ENCODE measurements around the gene TFAP2A.

The TFAP2A gene

DNA sequence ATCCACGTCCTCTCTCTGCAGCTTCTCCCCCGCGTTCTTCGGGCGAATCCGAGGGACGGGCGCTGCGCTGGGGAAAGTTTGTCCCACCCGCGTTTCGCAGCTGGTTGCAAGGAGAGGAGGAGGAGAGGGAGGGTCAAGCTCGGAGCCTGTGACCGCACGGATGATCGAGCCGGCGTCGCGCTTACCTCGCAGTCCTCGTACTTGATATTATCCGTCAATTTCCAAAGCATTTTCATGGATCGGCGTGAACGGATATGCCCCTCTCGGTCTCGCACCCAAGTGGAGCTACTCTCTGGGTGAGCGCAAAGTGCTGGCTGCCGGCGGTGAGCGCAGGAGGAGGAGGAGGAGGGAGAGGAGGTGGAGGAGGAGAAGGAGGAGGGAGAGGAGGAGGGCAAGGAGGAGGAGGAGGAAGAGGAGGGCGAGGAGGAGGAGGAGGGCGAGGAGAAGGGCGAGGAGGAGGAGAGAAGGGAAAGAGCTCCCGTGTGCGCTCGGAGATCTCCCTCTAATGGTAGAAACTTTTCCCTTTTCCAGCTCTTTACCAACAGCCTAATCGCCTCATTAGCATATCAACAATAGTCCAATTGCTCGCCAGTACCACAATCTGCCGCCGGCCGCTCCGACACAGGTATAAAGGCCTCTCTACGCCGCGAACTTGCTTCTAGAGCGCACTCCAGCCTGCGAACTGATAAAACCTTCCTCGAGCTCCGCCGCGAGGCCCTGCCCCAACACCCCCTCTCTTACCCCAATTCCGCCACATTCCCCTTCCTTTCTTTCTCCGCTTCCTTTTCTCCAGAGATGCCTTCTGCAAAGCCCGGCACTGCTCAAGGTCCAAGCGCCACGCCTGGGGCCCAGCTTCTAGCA, at the start of gene TFAP2A:
Gene TFAP2A, minus strand, starts transcription at position 319 of the 861 bp plus-strand sequence. Its CDS starts 83 bp downstream, at position 236.
- peak; percentile 42 for TF ChIP-seq CTCF (conservative IDR thresholded peaks at IDR 0.05)
- H3K27ac ChIP-seq = peak within 1 kb of the TSS; percentile 87

DNA sequence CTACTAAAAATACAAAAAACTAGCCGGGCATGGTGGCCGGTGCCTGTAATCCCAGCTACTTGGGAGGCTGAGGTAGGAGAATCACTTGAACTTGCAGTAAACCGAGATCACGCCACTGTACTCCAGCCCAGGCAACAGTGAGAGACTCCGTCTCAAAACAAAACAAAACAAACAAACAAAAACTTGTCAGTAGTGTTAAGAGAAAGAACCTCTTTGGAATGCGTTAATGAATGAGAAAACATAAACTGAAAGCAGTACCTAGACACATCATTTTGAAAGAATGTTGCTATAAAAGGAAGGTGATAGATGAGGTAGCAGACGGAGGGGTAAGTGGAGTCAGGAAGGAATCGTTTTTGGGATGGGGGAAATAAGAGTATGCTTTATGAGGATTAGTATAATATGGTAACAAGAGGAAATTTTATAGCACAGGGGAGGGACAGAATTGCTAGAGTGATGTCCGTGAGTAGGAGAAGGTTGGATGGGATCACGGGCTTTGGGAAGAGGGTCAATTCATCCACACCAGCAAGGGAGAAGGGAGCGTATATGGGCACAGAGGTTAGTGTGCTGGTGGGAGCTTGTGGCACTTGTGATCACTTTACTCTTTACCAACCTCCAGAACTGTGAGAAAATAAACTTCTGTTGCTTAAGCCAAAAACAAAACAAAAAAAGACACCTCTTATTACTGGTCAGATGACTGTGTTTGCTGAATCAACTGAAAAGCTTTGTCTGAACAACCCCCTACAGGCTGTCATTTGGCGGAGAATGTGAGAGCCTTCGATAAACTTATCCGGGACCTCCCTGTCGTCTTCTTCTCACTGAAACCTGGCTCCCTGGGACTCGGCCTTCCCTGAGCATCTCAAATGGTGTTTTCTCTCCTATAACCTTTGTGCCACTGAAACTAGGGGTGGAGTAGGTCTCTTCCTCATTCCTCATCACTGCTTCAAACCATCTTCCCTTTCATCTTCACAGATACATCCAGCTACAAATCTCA, 48.9 kb upstream of the TFAP2A start:
- no peak for TF ChIP-seq CTCF (conservative IDR thresholded peaks at IDR 0.05)
- no peak overlapping the region for H3K27ac ChIP-seq

DNA sequence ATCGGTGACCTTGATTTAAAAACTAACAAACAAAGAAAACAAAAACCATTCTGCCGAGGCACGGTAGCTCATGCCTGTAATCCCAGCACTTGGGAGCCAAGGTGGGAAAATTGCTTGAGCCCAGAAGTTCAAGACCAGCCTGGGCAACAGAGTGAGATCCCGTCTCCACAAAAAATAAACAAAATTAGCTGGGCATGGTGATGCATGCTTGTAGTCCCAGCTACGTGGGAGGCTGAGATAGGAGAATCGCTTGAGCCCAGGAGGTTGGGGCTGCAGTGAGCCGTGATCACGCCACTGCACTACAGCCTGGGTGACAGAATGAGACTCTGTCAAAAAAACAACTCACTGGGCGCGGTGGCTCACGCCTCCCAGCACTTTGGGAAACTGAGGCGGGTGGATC, 48.2 kb upstream of the TFAP2A start:
- H3K27ac ChIP-seq = no peak overlapping the region
- no peak for TF ChIP-seq CTCF (conservative IDR thresholded peaks at IDR 0.05)

DNA sequence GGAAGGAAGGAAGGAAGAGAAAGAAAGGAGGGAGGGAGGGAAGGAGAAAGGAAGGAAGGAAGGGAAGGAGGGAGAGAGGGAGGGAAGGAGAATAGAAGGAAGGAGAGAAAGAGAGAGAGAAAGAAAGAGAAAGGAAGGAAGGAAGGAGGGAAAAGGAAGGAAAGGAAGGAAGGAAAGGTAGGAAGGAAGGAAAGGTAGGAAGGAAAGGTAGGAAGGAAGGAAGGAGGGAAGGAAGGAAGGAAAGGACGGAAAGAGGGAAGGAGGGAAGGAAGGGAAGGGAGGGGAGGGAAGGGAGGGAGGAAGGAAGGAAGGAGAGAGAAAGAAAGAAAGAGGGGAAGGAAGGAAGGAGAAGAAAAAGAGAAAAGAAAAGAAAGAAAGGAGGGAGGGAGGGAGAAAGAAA, 47.0 kb upstream of the TFAP2A start:
- no peak overlapping the region for H3K27ac ChIP-seq
- TF ChIP-seq CTCF (conservative IDR thresholded peaks at IDR 0.05) = no peak

DNA sequence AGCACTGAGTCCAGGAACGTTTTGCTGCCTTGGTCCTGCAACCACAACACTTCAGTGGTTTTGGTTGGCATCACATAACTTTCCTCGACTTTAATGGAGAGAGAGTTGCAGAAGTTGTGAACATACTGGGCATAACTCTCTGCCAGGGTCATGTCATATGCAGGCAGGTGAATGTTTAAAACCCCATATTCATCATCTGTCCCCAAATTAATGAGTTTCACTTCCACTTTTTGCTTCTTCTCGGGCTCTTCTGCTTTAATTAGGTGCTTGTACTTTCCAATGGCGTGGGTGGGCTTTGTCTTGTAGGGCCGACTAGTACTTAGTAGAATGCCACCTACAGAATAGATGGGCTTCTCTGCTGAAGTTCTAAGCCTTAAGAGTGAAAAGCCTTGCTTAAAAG, 45.2 kb upstream of the TFAP2A start:
- H3K27ac ChIP-seq = no peak overlapping the region
- no peak for TF ChIP-seq CTCF (conservative IDR thresholded peaks at IDR 0.05)

- TF ChIP-seq CTCF (conservative IDR thresholded peaks at IDR 0.05) = no peak
- no peak overlapping the region for H3K27ac ChIP-seq
Measured at GRCh38 chr6:10458287-10458686, 43.4 kb upstream of the TFAP2A start.

- no peak overlapping the region for H3K27ac ChIP-seq
- no peak for TF ChIP-seq CTCF (conservative IDR thresholded peaks at IDR 0.05)
Measured at GRCh38 chr6:10453596-10453995, 38.7 kb upstream of the TFAP2A start.

All from VCaP (cell line).